K562 (cell line): Measurements from ENCODE around the gene TNF. TPM values are rescaled to one million over a fixed set of nuclear protein-coding genes. Genes with fewer than 3 reads are reported as not detected.

Experiments
- FUS ChIP-seq: fragments of 200-400 bp; formaldehyde crosslinking; optimal IDR thresholded peaks from 2 replicates; pipeline ENCODE3; 2017; ENCODE audit warnings: low read depth, low read length
- GABPA ChIP-seq: fragments of 200-800 bp; sonication (Bioruptor generic); conservative IDR thresholded peaks from 2 replicates; pipeline ENCODE4 v1.6.1; 2016; ENCODE audit warnings: low read depth, missing genetic modification characterization, missing compliant biosample characterization
- NFE2 ChIP-seq: IDR thresholded peaks from 2 replicates; pipeline ENCODE4 v1.6.1; 2014; ENCODE audit warnings: antibody characterized with exemption, low read depth
- REST ChIP-seq, 2 experiments: fragments of 450-650 bp; formaldehyde crosslinking in 1 of 2; IDR thresholded peaks; 2 replicates each; pipeline versions ENCODE4 v1.4.0 to v1.6.1; 2014 to 2020; ENCODE audit warnings: mild to moderate bottlenecking in 2 of 2, borderline replicate concordance in 1 of 2, low read depth in 1 of 2
- SAFB ChIP-seq: fragments of 200-400 bp; formaldehyde crosslinking; IDR thresholded peaks from 2 replicates; pipeline ENCODE4 v1.6.1; 2017; ENCODE audit warnings: low read depth, low read length, borderline replicate concordance
- ZBTB12 ChIP-seq: fragments of 250-450 bp; sonication (Bioruptor Pico); IDR thresholded peaks from 2 replicates; pipeline ENCODE4 v1.4.0; 2020
- polyA plus RNA-seq, 8 experiments: library from polyadenylated mRNA; depleted of rRNA in 4 of 8; stranded (reverse) in 5 of 8; unstranded in 3 of 8; fragments of >200 nt; fragmentation: Nextera tagmentation in 2 of 8; fragmentation: Illumina TruSeq in 1 of 8; extraction: Ambion mirVana in 2 of 8; extraction: Trizol in 1 of 8; gene quantifications; 2 replicates each; pipeline versions ENCODE4 v1.2.1 to v1.2.3, GENCODE V29; 2011 to 2014; ENCODE audit warnings: inconsistent platforms in 1 of 8, missing spikeins in 1 of 8
- total RNA-seq, 7 experiments: library from RNA; depleted of rRNA in 6 of 7; stranded (reverse); fragments of >200 nt in 6 of 7; fragmentation: Illumina TruSeq in 2 of 7; extraction: Trizol in 2 of 7; gene quantifications; 2 replicates each; pipeline versions ENCODE4 v1.2.1 to v1.2.3, GENCODE V29; 2011 to 2021; ENCODE audit warnings: low replicate concordance in 1 of 7
- TF ChIP-seq, protein P1 (sequence below): fragments of 450-650 bp; formaldehyde crosslinking; IDR thresholded peaks from 2 replicates; pipeline ENCODE4 v1.4.0; 2020; ENCODE audit warnings: mild to moderate bottlenecking, moderate library complexity
- TF ChIP-seq, protein P2 (sequence below): sonication (generic); formaldehyde crosslinking; IDR thresholded peaks from 2 replicates; pipeline ENCODE4 v1.8.0; 2022; ENCODE audit warnings: mild to moderate bottlenecking, missing genetic modification reagents

TNF gene
- total and polyA plus RNA-seq, 9 of the 15 experiments (the other 6 are each of a cell fraction or from before 2014, with no cell fraction given): 0.08 to 0.40 TPM; not detected in 7

DNA sequence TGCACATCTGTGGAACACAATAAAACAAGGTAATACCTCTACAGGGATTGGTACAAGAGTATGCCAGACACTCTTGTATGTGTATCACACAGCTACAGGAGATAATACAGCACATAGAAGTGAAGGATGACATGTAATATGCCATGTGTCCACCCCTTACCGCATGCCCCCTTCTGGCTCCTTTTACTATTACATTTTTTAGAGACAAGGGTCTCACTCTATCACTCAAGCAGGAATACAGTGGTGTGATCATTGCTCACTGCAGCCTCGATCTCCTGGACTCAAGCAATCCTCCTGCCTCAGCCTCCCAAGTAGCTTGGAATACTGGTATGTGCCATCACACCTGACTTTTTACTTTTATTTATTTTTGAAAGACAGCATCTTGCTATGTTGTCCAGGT, 21.6 kb downstream of the TNF start (continued):
- TF ChIP-seq REST (IDR thresholded peaks at IDR 0.05; ENCODE audit: borderline replicate concordance): peak; percentile 82
- TF ChIP-seq REST (CRISPR knock-in tag; IDR thresholded peaks at IDR 0.05; ENCODE audit: low read depth): no peak
- TF ChIP-seq SAFB: no peak
- TF ChIP-seq ZBTB12: no peak
- TF ChIP-seq, protein P1, sequence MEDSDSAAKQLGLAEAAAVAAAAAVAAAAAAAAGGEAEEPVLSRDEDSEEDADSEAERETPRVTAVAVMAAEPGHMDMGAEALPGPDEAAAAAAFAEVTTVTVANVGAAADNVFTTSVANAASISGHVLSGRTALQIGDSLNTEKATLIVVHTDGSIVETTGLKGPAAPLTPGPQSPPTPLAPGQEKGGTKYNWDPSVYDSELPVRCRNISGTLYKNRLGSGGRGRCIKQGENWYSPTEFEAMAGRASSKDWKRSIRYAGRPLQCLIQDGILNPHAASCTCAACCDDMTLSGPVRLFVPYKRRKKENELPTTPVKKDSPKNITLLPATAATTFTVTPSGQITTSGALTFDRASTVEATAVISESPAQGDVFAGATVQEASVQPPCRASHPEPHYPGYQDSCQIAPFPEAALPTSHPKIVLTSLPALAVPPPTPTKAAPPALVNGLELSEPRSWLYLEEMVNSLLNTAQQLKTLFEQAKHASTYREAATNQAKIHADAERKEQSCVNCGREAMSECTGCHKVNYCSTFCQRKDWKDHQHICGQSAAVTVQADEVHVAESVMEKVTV (CRISPR knock-in tag): peak; percentile 39; the same call in 1 of the 2 replicates
- TF ChIP-seq FUS: no peak
- TF ChIP-seq GABPA: no peak
- no peak for TF ChIP-seq NFE2
- TF ChIP-seq, protein P2, sequence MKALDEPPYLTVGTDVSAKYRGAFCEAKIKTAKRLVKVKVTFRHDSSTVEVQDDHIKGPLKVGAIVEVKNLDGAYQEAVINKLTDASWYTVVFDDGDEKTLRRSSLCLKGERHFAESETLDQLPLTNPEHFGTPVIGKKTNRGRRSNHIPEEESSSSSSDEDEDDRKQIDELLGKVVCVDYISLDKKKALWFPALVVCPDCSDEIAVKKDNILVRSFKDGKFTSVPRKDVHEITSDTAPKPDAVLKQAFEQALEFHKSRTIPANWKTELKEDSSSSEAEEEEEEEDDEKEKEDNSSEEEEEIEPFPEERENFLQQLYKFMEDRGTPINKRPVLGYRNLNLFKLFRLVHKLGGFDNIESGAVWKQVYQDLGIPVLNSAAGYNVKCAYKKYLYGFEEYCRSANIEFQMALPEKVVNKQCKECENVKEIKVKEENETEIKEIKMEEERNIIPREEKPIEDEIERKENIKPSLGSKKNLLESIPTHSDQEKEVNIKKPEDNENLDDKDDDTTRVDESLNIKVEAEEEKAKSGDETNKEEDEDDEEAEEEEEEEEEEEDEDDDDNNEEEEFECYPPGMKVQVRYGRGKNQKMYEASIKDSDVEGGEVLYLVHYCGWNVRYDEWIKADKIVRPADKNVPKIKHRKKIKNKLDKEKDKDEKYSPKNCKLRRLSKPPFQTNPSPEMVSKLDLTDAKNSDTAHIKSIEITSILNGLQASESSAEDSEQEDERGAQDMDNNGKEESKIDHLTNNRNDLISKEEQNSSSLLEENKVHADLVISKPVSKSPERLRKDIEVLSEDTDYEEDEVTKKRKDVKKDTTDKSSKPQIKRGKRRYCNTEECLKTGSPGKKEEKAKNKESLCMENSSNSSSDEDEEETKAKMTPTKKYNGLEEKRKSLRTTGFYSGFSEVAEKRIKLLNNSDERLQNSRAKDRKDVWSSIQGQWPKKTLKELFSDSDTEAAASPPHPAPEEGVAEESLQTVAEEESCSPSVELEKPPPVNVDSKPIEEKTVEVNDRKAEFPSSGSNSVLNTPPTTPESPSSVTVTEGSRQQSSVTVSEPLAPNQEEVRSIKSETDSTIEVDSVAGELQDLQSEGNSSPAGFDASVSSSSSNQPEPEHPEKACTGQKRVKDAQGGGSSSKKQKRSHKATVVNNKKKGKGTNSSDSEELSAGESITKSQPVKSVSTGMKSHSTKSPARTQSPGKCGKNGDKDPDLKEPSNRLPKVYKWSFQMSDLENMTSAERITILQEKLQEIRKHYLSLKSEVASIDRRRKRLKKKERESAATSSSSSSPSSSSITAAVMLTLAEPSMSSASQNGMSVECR (CRISPR knock-in tag): no peak
